Psoas muscle (tissue), 8 donors: Measurements from ENCODE around the gene WDR27. TPM values are rescaled to one million over a fixed set of nuclear protein-coding genes. Genes with fewer than 3 reads are reported as not detected.

Experiments used
- ATAC-seq, 4 donors: fragments of 200-7000 bp; cut with Tn5 transposase; one replicate each; pipeline ENCODE4 v1.9.1; 2020; ENCODE audit warnings: moderate library complexity in 3 of 4, mild to moderate bottlenecking in 2 of 4
- DNase-seq, 2 donors: peaks; one replicate each; pipeline ENCODE4 v3.0.0-alpha.2; 2020
- H3K27ac ChIP-seq: fragments of 200-600 bp; one replicate; pipeline ENCODE4 v1.8.0; 2022
- H3K27me3 ChIP-seq, 3 donors: fragments of 200-600 bp in 1 of 3; one replicate each; pipeline versions ENCODE4 v1.6.1 to v1.8.0; 2013 to 2022; ENCODE audit warnings: low read length in 2 of 3, mild to moderate bottlenecking in 2 of 3, moderate library complexity in 1 of 3; ENCODE audit not compliant: insufficient read depth in 3 of 3
- H3K36me3 ChIP-seq, 2 donors: fragments of 200-600 bp in 1 of 2; one replicate each; pipeline versions ENCODE4 v1.6.1 to v1.8.0; 2013 to 2022; ENCODE audit warnings: low read depth in 1 of 2, mild to moderate bottlenecking in 1 of 2, moderate library complexity in 1 of 2; ENCODE audit not compliant: insufficient read depth in 1 of 2
- H3K4me1 ChIP-seq: fragments of 200-600 bp; one replicate; pipeline ENCODE4 v1.8.0; 2022
- H3K4me3 ChIP-seq: fragments of 200-600 bp; one replicate; pipeline ENCODE4 v1.8.0; 2022; ENCODE audit warnings: mild to moderate bottlenecking
- H3K9me3 ChIP-seq: fragments of 200-600 bp; one replicate; pipeline ENCODE4 v1.8.0; 2022
- CTCF ChIP-seq: fragments of 200-600 bp; IDR thresholded peaks from one replicate; pipeline ENCODE4 v1.8.0; 2022; ENCODE audit warnings: antibody characterized with exemption
- WGBS, 3 donors: extraction: QIAGEN DNeasy Blood & Tissue Kit; methylation state at CpG; one replicate each; pipeline versions ENCODE4 v1.1.6 to v1.1.7; 2013; 5-methylcytosine and 5-hydroxymethylcytosine counted together
- intact Hi-C, 2 donors: fragments of 100-400 bp; cut with DNase I; formaldehyde crosslinking; loops; one replicate each; pipeline versions ENCODE4 v1.11.0 to v1.14.2; 2022
- polyA plus RNA-seq, 3 donors: library from polyadenylated mRNA; stranded (reverse); fragments of 200-250 nt; gene quantifications; one replicate each; pipeline ENCODE4 v1.2.3, GENCODE V29; 2013
- total RNA-seq, 4 donors: library from RNA; stranded (reverse); fragmentation: NEBNext Ultra II Directional in 2 of 4; extraction: Animal tissue kit (Norgen Biotek cat#: 25700) in 2 of 4; gene quantifications; one replicate each; pipeline versions ENCODE4 v1.2.1 to v1.2.4, GENCODE V29; 2021 to 2023
- donor health status: healthy with polysubstance abuse.
- donor health status: DM: no; HTN: no; CAD: no; lungs with moderate emphysema.
- donor health status: Bipolar disorder and iron deficiency.
- donor health status: healthy.
- donor health status: DM: yes; HTN: yes; CAD: no.
- donor health status: DM: no; HTN: no; CAD: no.
- donor health status: DM: no; HTN: no; CAD: no.
- donor health status: DM: yes; HTN: yes; CAD: no.

Gene WDR27
- total and polyA plus RNA-seq, 7 donors: 3.1 to 14.4 (median 5.5) TPM

GRCh38 chr6:169558774-169559441 lies 142.9 kb downstream of the WDR27 start:
- Histone ChIP-seq H3K27me3 (no peaks in the 10 kb centered on the region), H3K4me3 (no peak overlapping the region), H3K27ac (no peak overlapping the region), H3K36me3 (peaks cover 0 to 4% of the 10 kb centered on the region in 2 donors), H3K9me3 (no peaks in the 10 kb centered on the region), H3K4me1 (no peaks in the 10 kb centered on the region)
- intact Hi-C loops: no loop called here
- no peak for ATAC-seq
- no peak for DNase-seq
- WGBS, 3 donors: 89 to 94% (median 92%) methylated on average over 9 of the region's 9 CpGs
- no peak for TF ChIP-seq CTCF

GRCh38 chr6:169558378-169558773 lies 143.5 kb downstream of the WDR27 start:
- Histone ChIP-seq H3K4me1 (no peaks in the 10 kb centered on the region), H3K4me3 (no peak overlapping the region), H3K36me3 (peaks cover 0 to 4% of the 10 kb centered on the region in 2 donors), H3K9me3 (no peaks in the 10 kb centered on the region), H3K27ac (no peak overlapping the region), H3K27me3 (no peaks in the 10 kb centered on the region)
- DNase-seq (no peak), ATAC-seq (no peak)
- TF ChIP-seq CTCF: no peak
- 94 to 97% (median 95%) methylated on average over 8 of the region's 8 CpGs for WGBS, 3 donors
- intact Hi-C loops: no loop called here

GRCh38 chr6:169557887-169558286 lies 143.9 kb downstream of the WDR27 start:
- 83 to 93% (median 90%) methylated on average over 1 of the region's 1 CpG for WGBS, 3 donors
- H3K27ac ChIP-seq: no peak overlapping the region
- no peak for TF ChIP-seq CTCF
- intact Hi-C loops: no loop called here
- ATAC-seq (no peak), DNase-seq (no peak)
- H3K27me3 ChIP-seq: no peaks in the 10 kb centered on the region
- no peak overlapping the region for H3K4me3 ChIP-seq
- H3K36me3 ChIP-seq: peaks cover 0 to 4% of the 10 kb centered on the region in 2 donors
- H3K9me3 ChIP-seq: no peaks in the 10 kb centered on the region
- no peaks in the 10 kb centered on the region for H3K4me1 ChIP-seq

- Histone ChIP-seq H3K36me3 (peaks cover 0 to 4% of the 10 kb centered on the region in 2 donors), H3K9me3 (no peaks in the 10 kb centered on the region), H3K27me3 (no peaks in the 10 kb centered on the region), H3K4me3 (no peak overlapping the region), H3K4me1 (no peaks in the 10 kb centered on the region), H3K27ac (no peak overlapping the region)
- TF ChIP-seq CTCF: no peak
- intact Hi-C loops: no loop called here
- no peak for ATAC-seq
- WGBS, 3 donors: 79 to 89% (median 79%) methylated on average over 13 of the region's 13 CpGs
- DNase-seq: no peak
Measured at GRCh38 chr6:169556758-169557548, 144.9 kb downstream of the WDR27 start.
